ENCODE results near the gene TMEM250. TPM values are rescaled to one million over a fixed set of nuclear protein-coding genes. Genes with fewer than 3 reads are reported as not detected.

Gene TMEM250
- total and polyA plus RNA-seq, 9 of the 15 experiments (the other 6 are each of a cell fraction or from before 2014, with no cell fraction given), result 0.32 to 44.6 (median 12.2) TPM

DNA sequence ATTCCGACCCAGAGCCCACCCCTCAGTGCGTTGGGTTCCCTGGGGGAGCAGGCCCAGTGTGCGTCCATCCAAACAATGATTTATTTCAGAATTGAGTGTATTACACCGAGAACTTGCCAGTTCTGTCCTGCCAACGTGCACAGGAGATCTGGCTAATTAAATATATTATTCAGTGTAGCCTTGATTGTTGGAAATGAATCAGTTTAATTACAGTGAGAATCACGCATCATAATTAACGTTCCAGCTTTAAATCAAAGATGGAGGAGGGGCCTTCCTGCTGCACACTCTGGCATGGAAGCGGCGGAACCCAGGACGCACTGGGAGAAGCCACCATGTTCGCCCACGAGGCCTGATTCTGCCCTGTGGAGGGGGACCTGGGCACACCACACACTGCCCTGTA, 30.7 kb upstream of the TMEM250 start:
- POLR2A ChIA-PET, result no interaction called here
- DNase-seq (ENCODE audit: extremely low read depth in 1 of 4, low spot score in 3 of 4) (no peak), FAIRE-seq (no peak), ATAC-seq (no peak)
- TF ChIP-seq ZSCAN29 (IDR thresholded peaks at IDR 0.05) (no peak), HNRNPK (IDR thresholded peaks at IDR 0.05; ENCODE audit: low read depth, low read length, poor library complexity, severe bottlenecking) (no peak), FOS (IDR thresholded peaks at IDR 0.05; ENCODE audit: extremely low read depth, insufficient read length) (no peak), JUNB (CRISPR knock-in tag; conservative IDR thresholded peaks at IDR 0.05) (no peak), ZNF280A (IDR thresholded peaks at IDR 0.05; ENCODE audit: low read depth, partially characterized antibody) (no peak), ZNF408 (CRISPR knock-in tag; IDR thresholded peaks at IDR 0.05; ENCODE audit: low read depth) (no peak), LCOR (CRISPR knock-in tag; IDR thresholded peaks at IDR 0.05) (no peak), ZNF12 (CRISPR knock-in tag; IDR thresholded peaks at IDR 0.05) (no peak), E2F3 (CRISPR knock-in tag; IDR thresholded peaks at IDR 0.05) (no peak), MAFK (IDR thresholded peaks at IDR 0.05; ENCODE audit: low read length) (no peak), CHD4 (IDR thresholded peaks at IDR 0.05; ENCODE audit: insufficient read depth, insufficient replicate concordance, low read depth, low read length, poor library complexity, severe bottlenecking) (no peak), KDM2B (CRISPR knock-in tag; IDR thresholded peaks at IDR 0.05) (no peak)
- TF ChIP-seq, protein P1, sequence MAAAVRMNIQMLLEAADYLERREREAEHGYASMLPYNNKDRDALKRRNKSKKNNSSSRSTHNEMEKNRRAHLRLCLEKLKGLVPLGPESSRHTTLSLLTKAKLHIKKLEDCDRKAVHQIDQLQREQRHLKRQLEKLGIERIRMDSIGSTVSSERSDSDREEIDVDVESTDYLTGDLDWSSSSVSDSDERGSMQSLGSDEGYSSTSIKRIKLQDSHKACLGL (CRISPR knock-in tag; IDR thresholded peaks at IDR 0.05; ENCODE audit: borderline replicate concordance, poor library complexity, severe bottlenecking), result no peak
- Histone ChIP-seq H3K4me1 (replicated peaks in 1 of 2; ENCODE audit: control insufficient read depth in 2 of 2, insufficient read depth in 2 of 2, low read length in 2 of 2) (peaks cover 0 to 52% of the 10 kb centered on the region in 2 experiments; a peak in 2 of 5 replicates), H3K79me2 (ENCODE audit: control insufficient read depth, insufficient read depth, low read length) (no peaks in the 10 kb centered on the region), H3K36me3 (ENCODE audit: control insufficient read depth, insufficient read depth, low read length) (no peaks in the 10 kb centered on the region), H4K20me1 (replicated peaks; ENCODE audit: control insufficient read depth, insufficient read depth, low read length) (peaks cover 8% of the 10 kb centered on the region), H3K9me1 (ENCODE audit: control insufficient read depth, insufficient read depth, low read length) (peaks cover 2% of the 10 kb centered on the region), H3K4me2 (ENCODE audit: insufficient read depth, low read length) (no peak overlapping the region), H2AFZ (ENCODE audit: low read depth, low read length) (no peak overlapping the region), H3K27ac (ENCODE audit: extremely low read depth, low read depth, low read length) (no peak overlapping the region), H3K27me3 (ENCODE audit: control insufficient read depth in 2 of 2, insufficient read depth in 2 of 2, low read length in 2 of 2) (peaks cover 24 to 47% of the 10 kb centered on the region in 2 experiments; a peak in 4 of 5 replicates), H3K4me3 (no peak overlapping the region), H3K9me3 (replicated peaks; ENCODE audit: control insufficient read depth, insufficient read depth, low read depth, low read length) (no peaks in the 10 kb centered on the region), H3K9ac (ENCODE audit: insufficient read depth in 1 of 2, low read depth in 2 of 2, low read length in 2 of 2) (0 out of 4 replicates have a peak overlapping the region, but pooled peaks of 1 of the 2 experiments have one; percentile 20)
- intact Hi-C loops (cut with micrococcal nuclease) (no loop called here), in situ Hi-C loops (cut with MboI) (no loop called here)
- CTCF ChIA-PET (ENCODE audit: low intra/inter-chr PET ratio), result no interaction called here
- no TSS peak for BruUV-seq (replicated peaks)
- WGBS (ENCODE audit: insufficient coverage, low coverage, missing lambda C conversion rate), result 25% methylated on average over 12 of the region's 12 CpGs
